Measurements from ENCODE around the gene ZDHHC14. TPM values are rescaled to one million over a fixed set of nuclear protein-coding genes. Genes with fewer than 3 reads are reported as not detected.

ZDHHC14 gene
- total RNA-seq, 3 donors from 2014 or later: 9.1 to 10.5 (median 10.0) TPM

- Histone ChIP-seq H3K4me3 (no peak overlapping the region), H3K4me1 (ENCODE audit: low read depth) (no peaks in the 10 kb centered on the region), H3K9me3 (no peaks in the 10 kb centered on the region), H3K36me3 (ENCODE audit: low read depth) (no peaks in the 10 kb centered on the region)
- intact Hi-C loops (cut with DNase I, micrococcal nuclease): no loop called here
- ATAC-seq: no peak
- no peak for DNase-seq
- no peak for TF ChIP-seq CTCF (IDR thresholded peaks at IDR 0.05)
These were observed 165.3 kb downstream of the ZDHHC14 start for GRCh38 chr6:157546321-157546720.

- Histone ChIP-seq H3K4me1 (ENCODE audit: low read depth) (no peaks in the 10 kb centered on the region), H3K4me3 (no peak overlapping the region), H3K36me3 (ENCODE audit: low read depth) (no peaks in the 10 kb centered on the region), H3K9me3 (no peaks in the 10 kb centered on the region)
- ATAC-seq (no peak), DNase-seq (no peak)
- intact Hi-C loops (cut with DNase I, micrococcal nuclease): no loop called here
- TF ChIP-seq CTCF (IDR thresholded peaks at IDR 0.05): no peak
These were observed 166.1 kb downstream of the ZDHHC14 start for GRCh38 chr6:157547112-157547511.

GRCh38 chr6:157548635-157549467 is 167.9 kb downstream of the ZDHHC14 start:
- no peaks in the 10 kb centered on the region for H3K4me1 ChIP-seq (ENCODE audit: low read depth)
- intact Hi-C loops (cut with DNase I, micrococcal nuclease): no loop called here
- no peak for TF ChIP-seq CTCF (IDR thresholded peaks at IDR 0.05)
- H3K9me3 ChIP-seq: no peaks in the 10 kb centered on the region
- DNase-seq: peak in 1 of 3 donors; percentile 57
- no peak overlapping the region for H3K4me3 ChIP-seq
- ATAC-seq: peak; percentile 47
- no peaks in the 10 kb centered on the region for H3K36me3 ChIP-seq (ENCODE audit: low read depth)

GRCh38 chr6:157549468-157549745 is 168.4 kb downstream of the ZDHHC14 start:
- no peaks in the 10 kb centered on the region for H3K4me1 ChIP-seq (ENCODE audit: low read depth)
- no peaks in the 10 kb centered on the region for H3K9me3 ChIP-seq
- intact Hi-C loops (cut with DNase I, micrococcal nuclease): no loop called here
- H3K4me3 ChIP-seq: no peak overlapping the region
- TF ChIP-seq CTCF (IDR thresholded peaks at IDR 0.05): no peak
- DNase-seq: no peak
- H3K36me3 ChIP-seq (ENCODE audit: low read depth): no peaks in the 10 kb centered on the region
- no peak for ATAC-seq

GRCh38 chr6:157550114-157550989 is 169.4 kb downstream of the ZDHHC14 start:
- H3K9me3 ChIP-seq: no peaks in the 10 kb centered on the region
- no peaks in the 10 kb centered on the region for H3K36me3 ChIP-seq (ENCODE audit: low read depth)
- H3K4me3 ChIP-seq: no peak overlapping the region
- ATAC-seq: peak; percentile 18
- no peak for DNase-seq
- intact Hi-C loops (cut with DNase I, micrococcal nuclease): no loop called here
- no peaks in the 10 kb centered on the region for H3K4me1 ChIP-seq (ENCODE audit: low read depth)
- TF ChIP-seq CTCF (IDR thresholded peaks at IDR 0.05): no peak
